OCI-LY3 (cell line): ENCODE data around the gene FRMD1.

Experiments used
- H2AFZ ChIP-seq: fragments of 200-600, 300-600 bp; shearing (Covaris generic); 2 replicates; pipeline ENCODE4 v1.6.0; 2014; ENCODE audit warnings: antibody characterized with exemption, low read depth, low read length
- H3K27ac ChIP-seq: fragments of 200-600, 300-600 bp; sonication (generic); 2 replicates; pipeline ENCODE4 v1.5.1; 2014; ENCODE audit warnings: mild to moderate bottlenecking, low read length, moderate library complexity, mixed read lengths
- H3K27me3 ChIP-seq: fragments of 200-600, 300-600 bp; sonication (generic); 2 replicates; pipeline ENCODE4 v1.6.1; 2014; ENCODE audit warnings: low read depth, low read length, mixed read lengths
- H3K36me3 ChIP-seq: fragments of 200-600, 300-600 bp; sonication (generic); replicated peaks from 2 replicates; pipeline ENCODE3; 2014; ENCODE audit warnings: low read depth, low read length, mixed read lengths
- H3K4me1 ChIP-seq: fragments of 300-600, 200-600 bp; sonication (generic); 2 replicates; pipeline ENCODE4 v1.6.1; 2014; ENCODE audit warnings: low read length, mixed read lengths
- H3K4me2 ChIP-seq: fragments of 200-600, 300-600 bp; sonication (generic); 2 replicates; pipeline ENCODE4 v1.6.1; 2014; ENCODE audit warnings: low read length, mixed read lengths
- H3K4me3 ChIP-seq: fragments of 300-600, 200-600 bp; sonication (generic); 2 replicates; pipeline ENCODE4 v1.5.1; 2014; ENCODE audit warnings: antibody characterized with exemption, mild to moderate bottlenecking, low read length, moderate library complexity
- H3K79me2 ChIP-seq: fragments of 300-600, 200-600 bp; shearing (Covaris generic); 2 replicates; pipeline ENCODE4 v1.6.1; 2014; ENCODE audit warnings: mild to moderate bottlenecking, low read length, mixed read lengths
- H3K9ac ChIP-seq: fragments of 300-600, 200-600 bp; shearing (Covaris generic); 2 replicates; pipeline ENCODE4 v1.6.0; 2014; ENCODE audit warnings: mild to moderate bottlenecking, low read length, moderate library complexity
- H3K9me3 ChIP-seq: fragments of 200-600, 300-600 bp; shearing (Covaris generic); 2 replicates; pipeline ENCODE4 v1.6.1; 2014; ENCODE audit warnings: low read length, mixed read lengths; ENCODE audit not compliant: insufficient read depth
- H4K20me1 ChIP-seq: fragments of 200-600, 300-600 bp; sonication (generic); 2 replicates; pipeline ENCODE4 v1.6.1; 2016; ENCODE audit warnings: low read length, mixed read lengths; ENCODE audit not compliant: insufficient read depth
- EZH2phosphoT487 ChIP-seq: fragments of 200-600 bp; shearing (Covaris generic); IDR thresholded peaks from 2 replicates; pipeline ENCODE4 v1.6.1; 2018; ENCODE audit warnings: antibody characterized with exemption, mixed run types, low read depth
- TF ChIP-seq, protein P1 (sequence below): fragments of 200-600, 300-600 bp; sonication (generic); IDR thresholded peaks from 2 replicates; pipeline ENCODE4 v1.5.1; 2014; ENCODE audit warnings: antibody characterized with exemption, low read length, low read depth

Gene FRMD1

DNA sequence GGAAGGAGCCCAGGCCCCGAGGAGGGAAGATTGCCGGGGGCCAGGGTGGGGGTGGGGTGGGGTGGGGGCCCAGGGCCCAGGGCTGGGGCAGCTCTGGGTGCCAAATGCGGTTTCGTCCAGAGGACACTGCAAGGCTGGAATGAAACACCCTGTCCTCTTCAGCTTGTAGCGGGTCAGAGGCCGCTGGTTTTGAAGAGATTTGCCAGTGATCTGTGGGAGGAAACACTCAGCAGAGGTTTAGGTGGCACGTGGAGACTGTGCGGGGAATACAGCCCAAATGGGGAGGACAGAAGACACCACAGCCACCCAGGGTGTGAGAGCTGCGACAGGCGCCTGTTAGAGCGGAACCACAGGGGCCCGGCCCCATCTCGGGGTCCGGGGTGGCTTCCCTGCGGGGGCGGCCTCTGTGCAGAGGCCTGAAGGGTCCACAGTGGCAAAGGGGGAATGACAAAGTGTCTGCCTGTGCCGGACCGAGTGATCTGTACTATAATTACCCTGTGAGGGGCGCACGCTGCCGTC lies 29.2 kb downstream of the FRMD1 start:
- Histone ChIP-seq H3K79me2 (no peaks in the 10 kb centered on the region), H3K4me3 (no peak overlapping the region), H3K9me3 (no peaks in the 10 kb centered on the region), H3K36me3 (no peaks in the 10 kb centered on the region), H3K9ac (no peak overlapping the region), H3K27me3 (no peaks in the 10 kb centered on the region), H3K27ac (no peak overlapping the region), H2AFZ (no peak overlapping the region), H4K20me1 (no peaks in the 10 kb centered on the region), H3K4me1 (no peaks in the 10 kb centered on the region), H3K4me2 (no peak overlapping the region)
- TF ChIP-seq, protein P1, sequence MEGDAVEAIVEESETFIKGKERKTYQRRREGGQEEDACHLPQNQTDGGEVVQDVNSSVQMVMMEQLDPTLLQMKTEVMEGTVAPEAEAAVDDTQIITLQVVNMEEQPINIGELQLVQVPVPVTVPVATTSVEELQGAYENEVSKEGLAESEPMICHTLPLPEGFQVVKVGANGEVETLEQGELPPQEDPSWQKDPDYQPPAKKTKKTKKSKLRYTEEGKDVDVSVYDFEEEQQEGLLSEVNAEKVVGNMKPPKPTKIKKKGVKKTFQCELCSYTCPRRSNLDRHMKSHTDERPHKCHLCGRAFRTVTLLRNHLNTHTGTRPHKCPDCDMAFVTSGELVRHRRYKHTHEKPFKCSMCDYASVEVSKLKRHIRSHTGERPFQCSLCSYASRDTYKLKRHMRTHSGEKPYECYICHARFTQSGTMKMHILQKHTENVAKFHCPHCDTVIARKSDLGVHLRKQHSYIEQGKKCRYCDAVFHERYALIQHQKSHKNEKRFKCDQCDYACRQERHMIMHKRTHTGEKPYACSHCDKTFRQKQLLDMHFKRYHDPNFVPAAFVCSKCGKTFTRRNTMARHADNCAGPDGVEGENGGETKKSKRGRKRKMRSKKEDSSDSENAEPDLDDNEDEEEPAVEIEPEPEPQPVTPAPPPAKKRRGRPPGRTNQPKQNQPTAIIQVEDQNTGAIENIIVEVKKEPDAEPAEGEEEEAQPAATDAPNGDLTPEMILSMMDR: no peak
- no peak for TF ChIP-seq EZH2phosphoT487

DNA sequence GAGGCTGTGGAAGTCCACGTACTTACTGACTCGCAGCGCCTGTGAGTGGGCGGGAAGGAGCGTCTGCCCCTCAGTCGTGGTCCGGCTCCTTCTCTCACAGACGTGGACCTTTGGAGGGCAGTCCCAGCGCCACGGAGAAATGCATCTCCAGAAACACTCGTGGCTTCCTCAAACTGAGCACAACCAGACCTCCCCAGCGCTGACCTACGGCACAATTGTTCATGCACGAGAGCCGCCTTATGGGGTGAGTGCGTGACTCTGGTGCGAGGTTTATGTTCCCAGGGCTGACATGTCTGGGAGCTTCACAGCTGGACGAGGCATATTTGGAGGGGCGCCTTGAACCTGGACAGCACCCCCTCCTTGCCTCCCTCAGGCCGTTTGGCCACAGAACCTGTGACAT lies 29.7 kb downstream of the FRMD1 start:
- no peaks in the 10 kb centered on the region for H4K20me1 ChIP-seq
- no peak overlapping the region for H3K9ac ChIP-seq
- H3K27me3 ChIP-seq: no peaks in the 10 kb centered on the region
- H3K4me2 ChIP-seq: no peak overlapping the region
- H3K9me3 ChIP-seq: no peaks in the 10 kb centered on the region
- H3K27ac ChIP-seq: no peak overlapping the region
- no peak for TF ChIP-seq EZH2phosphoT487
- TF ChIP-seq, protein P1: no peak
- H3K4me3 ChIP-seq: no peak overlapping the region
- H3K4me1 ChIP-seq: no peaks in the 10 kb centered on the region
- no peak overlapping the region for H2AFZ ChIP-seq
- no peaks in the 10 kb centered on the region for H3K79me2 ChIP-seq
- no peaks in the 10 kb centered on the region for H3K36me3 ChIP-seq

DNA sequence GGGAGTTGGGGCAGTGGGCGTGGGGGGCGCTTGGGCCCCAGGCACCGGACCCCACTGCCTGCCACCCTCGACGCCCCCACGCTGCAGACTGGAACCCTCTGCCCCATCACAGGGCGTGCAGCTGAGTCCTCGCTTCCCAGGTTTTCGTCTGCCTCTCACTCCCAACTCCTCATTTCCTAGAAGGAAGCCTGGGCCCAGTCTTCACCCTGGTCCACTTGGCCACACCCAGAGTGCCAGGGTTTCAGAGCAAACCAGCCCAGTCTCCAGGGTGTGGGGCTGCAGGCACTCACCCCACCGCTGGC lies 30.3 kb downstream of the FRMD1 start:
- H3K4me3 ChIP-seq: no peak overlapping the region
- H3K79me2 ChIP-seq: no peaks in the 10 kb centered on the region
- TF ChIP-seq EZH2phosphoT487: no peak
- TF ChIP-seq, protein P1: no peak
- H3K27ac ChIP-seq: no peak overlapping the region
- no peak overlapping the region for H2AFZ ChIP-seq
- no peaks in the 10 kb centered on the region for H3K27me3 ChIP-seq
- no peaks in the 10 kb centered on the region for H3K4me1 ChIP-seq
- H4K20me1 ChIP-seq: no peaks in the 10 kb centered on the region
- no peak overlapping the region for H3K9ac ChIP-seq
- no peaks in the 10 kb centered on the region for H3K36me3 ChIP-seq
- no peaks in the 10 kb centered on the region for H3K9me3 ChIP-seq
- no peak overlapping the region for H3K4me2 ChIP-seq

DNA sequence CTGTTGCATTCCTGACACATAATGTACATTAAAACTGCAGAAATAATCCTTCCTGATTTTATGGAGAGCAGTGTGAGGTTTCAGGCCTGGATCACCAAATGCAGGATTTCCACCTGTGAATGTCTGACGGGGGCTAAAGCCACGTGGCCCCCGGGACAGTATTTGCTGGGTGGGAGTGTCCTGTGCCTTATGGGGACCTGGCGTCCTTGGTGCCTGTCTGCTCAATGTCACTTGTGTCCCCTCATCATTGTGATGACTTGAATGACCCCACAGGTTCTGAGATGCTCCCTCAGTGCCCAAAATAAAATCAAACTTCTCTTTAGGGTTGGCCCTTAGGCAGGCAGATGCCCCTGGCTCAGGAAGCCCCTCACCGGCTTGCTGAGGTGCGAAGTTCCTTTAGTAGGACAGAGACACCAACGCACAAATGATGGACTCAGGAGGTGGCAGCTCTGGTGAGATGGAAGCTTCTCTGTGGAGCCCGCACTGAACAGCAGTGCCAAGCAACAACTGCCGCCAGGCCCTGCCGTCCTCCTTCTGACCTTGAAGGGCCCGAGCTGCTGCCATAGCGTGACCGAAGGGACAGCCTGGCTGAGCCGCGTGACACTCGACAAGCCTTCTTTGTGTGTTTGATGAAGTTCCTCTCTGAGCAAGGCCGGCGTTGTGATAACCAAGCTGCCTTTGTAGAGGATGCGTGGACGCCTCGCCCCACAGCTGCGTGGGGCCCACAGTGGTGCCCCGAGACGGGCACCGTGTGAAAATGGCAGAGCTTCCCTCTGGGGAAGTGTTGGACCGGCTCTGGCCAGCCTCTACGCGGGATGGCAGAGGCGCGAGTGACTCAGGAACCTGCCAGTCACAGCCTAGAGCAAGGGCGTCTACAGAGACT lies 30.9 kb downstream of the FRMD1 start:
- no peak for TF ChIP-seq EZH2phosphoT487
- TF ChIP-seq, protein P1: no peak
- H4K20me1 ChIP-seq: no peaks in the 10 kb centered on the region
- no peaks in the 10 kb centered on the region for H3K27me3 ChIP-seq
- no peaks in the 10 kb centered on the region for H3K4me1 ChIP-seq
- no peaks in the 10 kb centered on the region for H3K79me2 ChIP-seq
- H2AFZ ChIP-seq: no peak overlapping the region
- no peak overlapping the region for H3K9ac ChIP-seq
- H3K36me3 ChIP-seq: no peaks in the 10 kb centered on the region
- no peak overlapping the region for H3K27ac ChIP-seq
- H3K9me3 ChIP-seq: no peaks in the 10 kb centered on the region
- H3K4me3 ChIP-seq: no peak overlapping the region
- H3K4me2 ChIP-seq: no peak overlapping the region
